NB4 (cell line): ENCODE results near the gene OSER1.

Source experiments
- DNase-seq: peaks from one replicate; pipeline ENCODE4 v3.0.0; 2010; ENCODE audit warnings: low read depth
- H3K4me3 ChIP-seq: one replicate; pipeline ENCODE4 v1.5.1; 2011; ENCODE audit warnings: mild to moderate bottlenecking, low read depth, low read length, moderate library complexity
- CTCF ChIP-seq: IDR thresholded peaks from one replicate; pipeline ENCODE4 v1.5.1; 2012; ENCODE audit warnings: low read depth, low read length
- MAX ChIP-seq: IDR thresholded peaks from 2 replicates; pipeline ENCODE4 v1.6.1; 2011; ENCODE audit warnings: low read depth, low read length
- MYC ChIP-seq: IDR thresholded peaks from 2 replicates; pipeline ENCODE4 v1.6.1; 2011; ENCODE audit warnings: low read depth, low read length
- POLR2A ChIP-seq: IDR thresholded peaks from 2 replicates; pipeline ENCODE4 v1.6.1; 2011; ENCODE audit warnings: mild to moderate bottlenecking; ENCODE audit not compliant: insufficient read length; ENCODE audit errors: extremely low read depth

Gene OSER1

GRCh38 chr20:44166008-44166407, 44.6 kb downstream of the OSER1 start:
- DNase-seq: peak; percentile 45
- TF ChIP-seq MAX (no peak), CTCF (no peak), MYC (no peak), POLR2A (no peak)
- no peak overlapping the region for H3K4me3 ChIP-seq

- no peak for DNase-seq
- H3K4me3 ChIP-seq: no peak overlapping the region
- TF ChIP-seq CTCF: no peak
- no peak for TF ChIP-seq MAX
- no peak for TF ChIP-seq MYC
- no peak for TF ChIP-seq POLR2A
Measured at GRCh38 chr20:44160133-44160532, 50.4 kb downstream of the OSER1 start.

GRCh38 chr20:44159711-44160110, 50.9 kb downstream of the OSER1 start:
- DNase-seq: no peak
- TF ChIP-seq MYC (no peak), POLR2A (no peak), CTCF (no peak), MAX (no peak)
- no peak overlapping the region for H3K4me3 ChIP-seq

GRCh38 chr20:44159125-44159524, 51.4 kb downstream of the OSER1 start:
- TF ChIP-seq POLR2A (no peak), CTCF (no peak), MAX (no peak), MYC (no peak)
- no peak overlapping the region for H3K4me3 ChIP-seq
- DNase-seq: no peak

GRCh38 chr20:44157061-44157460, 53.5 kb downstream of the OSER1 start:
- DNase-seq: no peak
- no peak overlapping the region for H3K4me3 ChIP-seq
- TF ChIP-seq MYC (no peak), POLR2A (no peak), MAX (no peak), CTCF (no peak)

GRCh38 chr20:44154521-44155001, 56.0 kb downstream of the OSER1 start:
- TF ChIP-seq CTCF: no peak
- no peak overlapping the region for H3K4me3 ChIP-seq
- DNase-seq: no peak
